Epithelial cell of esophagus (primary cell): Measurements from ENCODE around the gene HSD17B4.
"Not testable (repeated sequence)": the region's sequence is repeated elsewhere in the genome, so short reads cannot be mapped to it uniquely, and the experiment has no call there.

Source experiments
- DNase-seq: peaks from one replicate; pipeline ENCODE4 v3.0.0; 2010; ENCODE audit warnings: low read depth
- H3K4me3 ChIP-seq: 2 replicates; pipeline ENCODE4 v1.5.1; 2011; ENCODE audit warnings: mild to moderate bottlenecking, low read length, control low read depth
- TF ChIP-seq, protein P1 (sequence below): IDR thresholded peaks from 2 replicates; pipeline ENCODE4 v1.5.1; 2011; ENCODE audit warnings: low read depth, mild to moderate bottlenecking, low read length, control low read depth, inconsistent platforms; ENCODE audit not compliant: insufficient read depth; ENCODE audit errors: missing control alignments

The HSD17B4 gene

DNA sequence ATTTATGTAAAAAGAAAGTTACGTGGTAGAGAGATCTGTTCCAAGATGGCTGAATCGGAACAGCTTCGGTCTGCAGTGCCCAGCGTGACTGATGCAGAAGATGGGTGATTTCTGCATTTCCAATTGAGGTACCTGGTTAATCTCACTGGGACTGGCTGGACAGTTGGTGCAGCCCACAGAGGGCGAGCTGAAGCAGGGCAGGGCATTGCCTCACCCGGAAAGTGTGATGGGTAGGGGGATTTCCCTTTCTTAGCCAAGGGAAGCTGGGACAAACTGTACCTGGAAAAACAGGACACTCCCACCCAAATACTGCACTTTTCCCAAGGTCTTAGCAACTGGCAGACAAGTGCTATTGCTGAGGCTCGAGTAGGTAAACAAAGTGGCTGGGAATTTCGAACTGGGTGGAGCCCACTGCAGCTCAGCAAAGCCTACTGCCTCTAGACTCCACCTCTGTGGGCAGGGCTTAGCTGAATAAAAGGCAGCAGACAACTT lies 13.1 kb upstream of the HSD17B4 start:
- TF ChIP-seq, protein P1, sequence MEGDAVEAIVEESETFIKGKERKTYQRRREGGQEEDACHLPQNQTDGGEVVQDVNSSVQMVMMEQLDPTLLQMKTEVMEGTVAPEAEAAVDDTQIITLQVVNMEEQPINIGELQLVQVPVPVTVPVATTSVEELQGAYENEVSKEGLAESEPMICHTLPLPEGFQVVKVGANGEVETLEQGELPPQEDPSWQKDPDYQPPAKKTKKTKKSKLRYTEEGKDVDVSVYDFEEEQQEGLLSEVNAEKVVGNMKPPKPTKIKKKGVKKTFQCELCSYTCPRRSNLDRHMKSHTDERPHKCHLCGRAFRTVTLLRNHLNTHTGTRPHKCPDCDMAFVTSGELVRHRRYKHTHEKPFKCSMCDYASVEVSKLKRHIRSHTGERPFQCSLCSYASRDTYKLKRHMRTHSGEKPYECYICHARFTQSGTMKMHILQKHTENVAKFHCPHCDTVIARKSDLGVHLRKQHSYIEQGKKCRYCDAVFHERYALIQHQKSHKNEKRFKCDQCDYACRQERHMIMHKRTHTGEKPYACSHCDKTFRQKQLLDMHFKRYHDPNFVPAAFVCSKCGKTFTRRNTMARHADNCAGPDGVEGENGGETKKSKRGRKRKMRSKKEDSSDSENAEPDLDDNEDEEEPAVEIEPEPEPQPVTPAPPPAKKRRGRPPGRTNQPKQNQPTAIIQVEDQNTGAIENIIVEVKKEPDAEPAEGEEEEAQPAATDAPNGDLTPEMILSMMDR, result no peak
- H3K4me3 ChIP-seq, result no peak overlapping the region
- DNase-seq, result peak; percentile 22

GRCh38 chr5:119439632-119440031 lies 12.7 kb upstream of the HSD17B4 start:
- H3K4me3 ChIP-seq, DNase-seq: not testable (repeated sequence)

DNA sequence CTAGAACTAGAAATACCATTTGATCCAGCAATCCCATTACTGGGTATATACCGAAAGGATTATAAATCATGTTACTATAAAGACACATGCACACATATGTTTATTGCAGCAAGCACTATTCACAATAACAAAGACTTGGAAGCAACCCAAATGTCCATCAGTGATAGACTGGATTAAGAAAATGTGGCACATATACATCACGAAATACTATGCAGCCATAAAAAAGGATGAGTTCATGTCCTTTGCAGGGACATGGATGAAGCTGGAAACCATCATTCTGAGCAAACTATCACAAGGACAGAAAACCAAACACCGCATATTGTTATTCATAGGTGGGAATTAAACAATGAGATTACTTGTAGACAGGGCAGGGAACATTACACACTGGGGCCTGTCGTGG lies 7.7 kb upstream of the HSD17B4 start:
- H3K4me3 ChIP-seq, DNase-seq: not testable (repeated sequence)

- TF ChIP-seq, protein P1, result no peak
- no peak overlapping the region for H3K4me3 ChIP-seq
- no peak for DNase-seq
These were observed 6.8 kb upstream of the HSD17B4 start for GRCh38 chr5:119445544-119445943.

- DNase-seq, result no peak
- TF ChIP-seq, protein P1, result no peak
- no peak overlapping the region for H3K4me3 ChIP-seq
These were observed 2.4 kb upstream of the HSD17B4 start for GRCh38 chr5:119449882-119450281.

DNA sequence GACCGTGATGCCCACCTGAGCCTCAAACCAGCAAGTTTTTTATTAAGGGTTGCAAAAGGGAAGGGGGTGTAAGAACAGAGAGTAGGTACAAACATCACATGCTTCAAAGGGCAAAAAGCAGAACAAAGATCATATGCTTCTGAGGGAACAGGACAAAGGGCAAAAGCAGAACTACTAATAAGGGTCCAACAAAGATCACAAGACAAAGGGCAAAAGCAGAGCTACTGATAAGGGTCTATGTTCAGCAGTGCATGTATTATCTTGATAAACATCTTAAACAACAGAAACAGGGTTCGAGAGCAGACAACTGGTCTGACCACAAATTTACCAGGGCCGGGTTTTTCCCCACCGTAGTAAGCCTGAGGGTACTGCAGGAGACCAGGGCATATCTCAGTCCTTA lies 1.7 kb upstream of the HSD17B4 start:
- not testable (repeated sequence) for H3K4me3 ChIP-seq, DNase-seq

GRCh38 chr5:119451561-119451960 lies 736 bp upstream of the HSD17B4 start:
- DNase-seq, result no peak
- no peak overlapping the region for H3K4me3 ChIP-seq
- TF ChIP-seq, protein P1, result no peak

DNA sequence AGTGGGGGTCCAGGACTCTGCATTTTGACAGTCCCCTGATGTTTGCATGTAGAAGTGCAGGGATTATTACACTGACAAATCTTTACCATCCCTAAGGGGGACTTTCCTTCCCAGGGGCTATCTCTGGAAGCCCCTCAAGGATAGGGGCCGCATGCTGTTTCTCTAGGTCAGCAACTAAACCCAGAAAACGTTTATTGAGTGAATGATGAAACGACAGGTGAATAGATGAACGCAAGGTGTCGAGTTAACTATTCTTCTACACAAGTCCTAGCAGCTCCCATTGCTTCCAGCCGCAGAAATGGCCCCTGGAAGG lies 281 bp upstream of the HSD17B4 start:
- TF ChIP-seq, protein P1, result no peak

GRCh38 chr5:119453040-119453373 lies 710 bp downstream of the HSD17B4 start:
- peak; percentile 20 for DNase-seq

More for the DNA sequence above, 281 bp upstream of the HSD17B4 start:
- no peak for DNase-seq
- peak overlapping the region; percentile 90 for H3K4me3 ChIP-seq

More at GRCh38 chr5:119453040-119453373, 710 bp downstream of the HSD17B4 start:
- peak overlapping the region; percentile 90 for H3K4me3 ChIP-seq
- TF ChIP-seq, protein P1, result no peak
